Measurements from ENCODE around the gene BTBD16. TPM values are rescaled to one million over a fixed set of nuclear protein-coding genes. Genes with fewer than 3 reads are reported as not detected.
A peak's percentile ranks its signal among the peaks of the same experiment; 100 is the strongest.

The BTBD16 gene
- total and polyA plus RNA-seq, 2 of the 13 experiments (the other 11 are each of a cell fraction or from before 2014, with no cell fraction given): 5.0 to 11.9 TPM

DNA sequence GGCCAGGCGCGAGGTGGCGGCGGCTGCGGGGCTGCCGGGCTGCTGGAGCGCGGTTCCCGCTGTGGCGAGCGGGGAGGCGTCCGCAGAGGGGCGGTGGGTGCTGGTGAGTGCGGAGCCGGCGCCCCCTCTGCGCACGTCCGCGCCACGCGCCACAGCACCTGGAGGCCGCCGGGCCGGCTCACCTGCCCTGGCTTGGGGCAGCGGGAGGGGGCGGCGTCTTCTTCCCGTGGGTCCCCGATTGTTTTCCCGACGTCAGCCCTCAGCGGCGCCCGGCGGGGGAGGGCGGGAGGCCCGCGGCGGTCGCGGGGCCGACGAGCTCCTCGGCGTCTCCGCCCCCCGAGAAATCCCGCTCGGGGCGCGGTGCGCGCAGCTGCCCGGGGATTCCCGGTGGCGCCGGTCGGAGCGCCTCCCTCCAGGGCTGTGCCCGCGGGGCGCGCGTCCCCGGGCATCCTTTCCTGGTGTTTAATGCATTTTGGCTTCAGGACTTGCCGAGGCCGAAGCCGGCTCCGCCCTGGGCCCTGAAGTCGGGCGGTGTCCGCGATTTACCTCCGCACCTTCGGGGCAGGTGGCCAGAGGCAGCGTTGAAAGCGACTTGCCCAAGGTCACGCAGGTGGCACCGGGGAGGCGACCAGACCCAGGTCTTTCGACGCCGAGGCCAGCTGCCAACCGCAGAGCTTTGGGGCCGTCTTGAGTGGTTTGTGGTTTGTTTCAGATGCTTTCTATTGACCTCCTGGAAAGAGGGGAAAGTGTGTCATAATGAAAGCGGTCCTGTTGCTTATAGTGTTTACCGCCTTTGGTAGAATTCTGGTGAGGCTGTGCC, 104.0 kb downstream of the BTBD16 start (continued):
- 0 out of 2 replicates have a peak, but pooled peaks have one; percentile 43 for TF ChIP-seq RNF2 (conservative IDR thresholded peaks at IDR 0.05; ENCODE audit: low read depth)
- TF ChIP-seq POLR2G (IDR thresholded peaks at IDR 0.05; ENCODE audit: low read depth, low read length): peak; percentile 61
- TF ChIP-seq ZNF350 (CRISPR knock-in tag; IDR thresholded peaks at IDR 0.05; ENCODE audit: borderline replicate concordance, low read depth): peak; percentile 49; the same call in 1 of the 2 replicates
- no peak; the same call in 1 of the 2 replicates for TF ChIP-seq ZNF263 (CRISPR knock-in tag; IDR thresholded peaks at IDR 0.05)
- no peak for TF ChIP-seq ZFAT (CRISPR knock-in tag; conservative IDR thresholded peaks at IDR 0.05)
- TF ChIP-seq ATF7-NPFF (CRISPR knock-in tag; IDR thresholded peaks at IDR 0.05; ENCODE audit: low read depth): peak; percentile 54; the same call in 1 of the 2 replicates
- TF ChIP-seq, protein P1, sequence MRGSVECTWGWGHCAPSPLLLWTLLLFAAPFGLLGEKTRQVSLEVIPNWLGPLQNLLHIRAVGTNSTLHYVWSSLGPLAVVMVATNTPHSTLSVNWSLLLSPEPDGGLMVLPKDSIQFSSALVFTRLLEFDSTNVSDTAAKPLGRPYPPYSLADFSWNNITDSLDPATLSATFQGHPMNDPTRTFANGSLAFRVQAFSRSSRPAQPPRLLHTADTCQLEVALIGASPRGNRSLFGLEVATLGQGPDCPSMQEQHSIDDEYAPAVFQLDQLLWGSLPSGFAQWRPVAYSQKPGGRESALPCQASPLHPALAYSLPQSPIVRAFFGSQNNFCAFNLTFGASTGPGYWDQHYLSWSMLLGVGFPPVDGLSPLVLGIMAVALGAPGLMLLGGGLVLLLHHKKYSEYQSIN (CRISPR knock-in tag; IDR thresholded peaks at IDR 0.05; ENCODE audit: borderline replicate concordance): no peak
- TF ChIP-seq SKI (IDR thresholded peaks at IDR 0.05; ENCODE audit: partially characterized antibody): peak; percentile 2
- peak; percentile 26; the same call in 1 of the 2 replicates for TF ChIP-seq ZNF891 (CRISPR knock-in tag; IDR thresholded peaks at IDR 0.05)
- no peak for TF ChIP-seq ZNF441 (CRISPR knock-in tag; IDR thresholded peaks at IDR 0.05; ENCODE audit: borderline replicate concordance)
- TF ChIP-seq, protein P2, sequence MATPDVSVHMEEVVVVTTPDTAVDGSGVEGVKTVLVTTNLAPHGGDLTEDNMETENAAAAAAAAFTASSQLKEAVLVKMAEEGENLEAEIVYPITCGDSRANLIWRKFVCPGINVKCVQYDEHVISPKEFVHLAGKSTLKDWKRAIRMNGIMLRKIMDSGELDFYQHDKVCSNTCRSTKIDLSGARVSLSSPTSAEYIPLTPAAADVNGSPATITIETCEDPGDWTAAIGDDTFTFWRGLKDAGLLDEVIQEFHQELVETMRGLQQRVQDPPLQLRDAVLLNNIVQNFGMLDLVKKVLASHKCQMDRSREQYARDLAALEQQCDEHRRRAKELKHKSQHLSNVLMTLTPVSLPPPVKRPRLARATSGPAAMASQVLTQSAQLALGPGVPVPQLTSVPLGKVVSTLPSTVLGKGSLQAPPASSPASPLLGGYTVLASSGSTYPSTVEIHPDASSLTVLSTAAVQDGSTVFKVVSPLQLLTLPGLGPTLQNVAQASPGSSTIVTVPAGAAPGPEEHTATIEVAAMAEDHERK (CRISPR knock-in tag; IDR thresholded peaks at IDR 0.05; ENCODE audit: low read depth): no peak
- TF ChIP-seq ZBTB7A (CRISPR knock-in tag; IDR thresholded peaks at IDR 0.05): no peak
- 0 out of 2 replicates have a peak, but pooled peaks have one; percentile 41 for TF ChIP-seq TGIF2 (CRISPR knock-in tag; IDR thresholded peaks at IDR 0.05)
- TF ChIP-seq MYC (CRISPR knock-in tag; IDR thresholded peaks at IDR 0.05; ENCODE audit: borderline replicate concordance): no peak
- no peak for TF ChIP-seq SMAD1 (CRISPR knock-in tag; IDR thresholded peaks at IDR 0.05; ENCODE audit: borderline replicate concordance, low read depth)
- peak; percentile 82 for TF ChIP-seq RBFOX2 (IDR thresholded peaks at IDR 0.05; ENCODE audit: low read depth, low read length)
- no peak; the same call in 1 of the 2 replicates for TF ChIP-seq ZNF879 (CRISPR knock-in tag; IDR thresholded peaks at IDR 0.05)
- TF ChIP-seq, protein P3, sequence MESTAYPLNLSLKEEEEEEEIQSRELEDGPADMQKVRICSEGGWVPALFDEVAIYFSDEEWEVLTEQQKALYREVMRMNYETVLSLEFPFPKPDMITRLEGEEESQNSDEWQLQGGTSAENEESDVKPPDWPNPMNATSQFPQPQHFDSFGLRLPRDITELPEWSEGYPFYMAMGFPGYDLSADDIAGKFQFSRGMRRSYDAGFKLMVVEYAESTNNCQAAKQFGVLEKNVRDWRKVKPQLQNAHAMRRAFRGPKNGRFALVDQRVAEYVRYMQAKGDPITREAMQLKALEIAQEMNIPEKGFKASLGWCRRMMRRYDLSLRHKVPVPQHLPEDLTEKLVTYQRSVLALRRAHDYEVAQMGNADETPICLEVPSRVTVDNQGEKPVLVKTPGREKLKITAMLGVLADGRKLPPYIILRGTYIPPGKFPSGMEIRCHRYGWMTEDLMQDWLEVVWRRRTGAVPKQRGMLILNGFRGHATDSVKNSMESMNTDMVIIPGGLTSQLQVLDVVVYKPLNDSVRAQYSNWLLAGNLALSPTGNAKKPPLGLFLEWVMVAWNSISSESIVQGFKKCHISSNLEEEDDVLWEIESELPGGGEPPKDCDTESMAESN (CRISPR knock-in tag; conservative IDR thresholded peaks at IDR 0.05): 0 out of 2 replicates have a peak, but pooled peaks have one; percentile 43
- TF ChIP-seq, protein P4, sequence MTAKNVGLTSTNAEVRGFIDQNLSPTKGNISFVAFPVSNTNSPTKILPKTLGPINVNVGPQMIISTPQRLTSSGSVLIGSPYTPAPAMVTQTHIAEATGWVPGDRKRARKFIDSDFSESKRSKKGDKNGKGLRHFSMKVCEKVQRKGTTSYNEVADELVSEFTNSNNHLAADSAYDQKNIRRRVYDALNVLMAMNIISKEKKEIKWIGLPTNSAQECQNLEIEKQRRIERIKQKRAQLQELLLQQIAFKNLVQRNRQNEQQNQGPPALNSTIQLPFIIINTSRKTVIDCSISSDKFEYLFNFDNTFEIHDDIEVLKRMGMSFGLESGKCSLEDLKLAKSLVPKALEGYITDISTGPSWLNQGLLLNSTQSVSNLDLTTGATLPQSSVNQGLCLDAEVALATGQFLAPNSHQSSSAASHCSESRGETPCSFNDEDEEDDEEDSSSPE (CRISPR knock-in tag; IDR thresholded peaks at IDR 0.05): no peak
- TF ChIP-seq AKAP8 (CRISPR knock-in tag; IDR thresholded peaks at IDR 0.05): peak; percentile 24; the same call in 1 of the 2 replicates
- TF ChIP-seq, protein P5, sequence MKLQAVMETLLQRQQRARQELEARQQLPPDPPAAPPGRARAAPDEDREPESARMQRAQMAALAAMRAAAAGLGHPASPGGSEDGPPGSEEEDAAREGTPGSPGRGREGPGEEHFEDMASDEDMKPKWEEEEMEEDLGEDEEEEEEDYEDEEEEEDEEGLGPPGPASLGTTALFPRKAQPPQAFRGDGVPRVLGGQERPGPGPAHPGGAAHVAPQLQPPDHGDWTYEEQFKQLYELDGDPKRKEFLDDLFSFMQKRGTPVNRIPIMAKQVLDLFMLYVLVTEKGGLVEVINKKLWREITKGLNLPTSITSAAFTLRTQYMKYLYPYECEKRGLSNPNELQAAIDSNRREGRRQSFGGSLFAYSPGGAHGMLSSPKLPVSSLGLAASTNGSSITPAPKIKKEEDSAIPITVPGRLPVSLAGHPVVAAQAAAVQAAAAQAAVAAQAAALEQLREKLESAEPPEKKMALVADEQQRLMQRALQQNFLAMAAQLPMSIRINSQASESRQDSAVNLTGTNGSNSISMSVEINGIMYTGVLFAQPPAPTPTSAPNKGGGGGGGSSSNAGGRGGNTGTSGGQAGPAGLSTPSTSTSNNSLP (IDR thresholded peaks at IDR 0.05; ENCODE audit: low read depth, low read length): no peak
- TF ChIP-seq HES4 (CRISPR knock-in tag; IDR thresholded peaks at IDR 0.05; ENCODE audit: borderline replicate concordance): peak; percentile 71; the same call in 1 of the 2 replicates

Data from HepG2 (cell line).